Lung (tissue), 12 donors: ENCODE results near the gene GON7. TPM values are rescaled to one million over a fixed set of nuclear protein-coding genes. Genes with fewer than 3 reads are reported as not detected.

ENCODE experiments used
- ATAC-seq: fragments of 200-7000 bp; cut with Tn5 transposase; one replicate; pipeline ENCODE4 v1.9.1; 2020; ENCODE audit warnings: moderate number of reproducible peaks; ENCODE audit not compliant: insufficient read depth, low FRiP score
- DNase-seq, 3 donors: peaks; one replicate each; pipeline ENCODE4 v3.0.0-alpha.2; 2013 to 2017
- H3K27ac ChIP-seq, 2 donors: one replicate each; pipeline ENCODE4 v1.5.1; 2013; ENCODE audit warnings: mild to moderate bottlenecking in 2 of 2, moderate library complexity in 2 of 2, control low read depth in 1 of 2, inconsistent platforms in 1 of 2, low read depth in 1 of 2, low read length in 1 of 2
- H3K27me3 ChIP-seq, 3 donors: one replicate each; pipeline ENCODE4 v1.5.1; 2013; ENCODE audit warnings: low read length in 2 of 3; ENCODE audit not compliant: control insufficient read depth in 3 of 3, insufficient read depth in 3 of 3
- H3K36me3 ChIP-seq, 4 donors: one replicate each; pipeline ENCODE4 v1.5.1; 2013; ENCODE audit warnings: low read length in 4 of 4, mild to moderate bottlenecking in 1 of 4, moderate library complexity in 1 of 4; ENCODE audit not compliant: control insufficient read depth in 4 of 4, insufficient read depth in 4 of 4
- H3K4me1 ChIP-seq, 5 donors: one replicate each; pipeline ENCODE4 v1.5.1; 2013; ENCODE audit warnings: low read length in 5 of 5, mild to moderate bottlenecking in 2 of 5, moderate library complexity in 1 of 5; ENCODE audit not compliant: control insufficient read depth in 5 of 5, insufficient read depth in 5 of 5
- H3K4me3 ChIP-seq: one replicate; pipeline ENCODE4 v1.5.1; 2013; ENCODE audit warnings: mild to moderate bottlenecking, control low read depth, moderate library complexity
- H3K9ac ChIP-seq, 2 donors: one replicate each; pipeline ENCODE4 v1.5.1; 2013; ENCODE audit warnings: low read length in 2 of 2, control low read depth in 1 of 2; ENCODE audit not compliant: insufficient read depth in 1 of 2
- H3K9me3 ChIP-seq, 4 donors: one replicate each; pipeline ENCODE4 v1.5.1; 2013; ENCODE audit warnings: low read length in 3 of 4, mild to moderate bottlenecking in 1 of 4, moderate library complexity in 1 of 4; ENCODE audit not compliant: control insufficient read depth in 4 of 4, insufficient read depth in 3 of 4
- WGBS, 2 donors: extraction: QIAGEN DNeasy Blood & Tissue Kit; methylation state at CpG; one replicate each; pipeline ENCODE4 v1.1.7; 2013; 5-methylcytosine and 5-hydroxymethylcytosine counted together
- polyA plus RNA-seq, 2 donors: library from polyadenylated mRNA; stranded (reverse); fragments of 200-250 nt; gene quantifications; one replicate each; pipeline ENCODE4 v1.2.1, GENCODE V29; 2013
- total RNA-seq, 2 donors: library from RNA; depleted of rRNA in 1 of 2; stranded (reverse); fragments of >200 nt in 1 of 2; gene quantifications; one replicate each; pipeline ENCODE4 v1.2.1, GENCODE V29; 2014 to 2021
- TF ChIP-seq, protein P1 (sequence below): IDR thresholded peaks from 2 replicates; pipeline ENCODE4 v1.5.1; 2012; ENCODE audit warnings: mild to moderate bottlenecking; ENCODE audit errors: control extremely low read depth, extremely low read depth
- donor health status: control.
- donor health status: control.
- donor health status: Bipolar disorder and iron deficiency.
- donor health status: healthy.
- donor health status: DM: yes; HTN: yes; CAD: no.

The GON7 gene
- total and polyA plus RNA-seq, 4 donors, result 20.7 to 24.3 (median 21.7) TPM

DNA sequence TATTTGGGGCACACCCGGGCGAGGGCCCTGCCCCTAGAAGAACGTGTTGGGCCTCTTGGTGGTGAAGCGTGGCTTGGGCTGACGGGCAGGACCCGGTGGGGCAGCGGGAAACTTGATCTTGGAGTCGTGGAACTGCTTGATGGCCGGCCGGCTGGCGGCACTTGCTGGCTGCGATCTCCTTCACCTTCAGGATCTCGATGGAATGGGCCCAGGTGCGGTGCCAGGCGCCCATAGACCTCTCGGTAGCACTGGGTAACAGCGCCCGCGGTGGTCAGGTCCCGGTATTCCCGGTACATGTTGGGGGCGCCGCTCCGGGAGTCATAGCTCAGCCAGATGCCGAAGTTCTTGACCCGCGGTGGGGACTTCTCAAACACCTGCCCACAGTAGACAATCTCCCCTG lies 16.7 kb upstream of the GON7 start:
- H3K4me3 ChIP-seq, result no peak overlapping the region
- no peaks in the 10 kb centered on the region for H3K4me1 ChIP-seq
- WGBS, 2 donors, result 97 to 98% methylated on average over 27 of the region's 27 CpGs
- DNase-seq (no peak), ATAC-seq (no peak)
- no peak overlapping the region for H3K27ac ChIP-seq
- H3K27me3 ChIP-seq, result no peaks in the 10 kb centered on the region
- no peak overlapping the region for H3K9ac ChIP-seq
- H3K36me3 ChIP-seq, result peaks cover 15 to 37% (median 35%) of the 10 kb centered on the region in 4 donors
- no peaks in the 10 kb centered on the region for H3K9me3 ChIP-seq
- TF ChIP-seq, protein P1, sequence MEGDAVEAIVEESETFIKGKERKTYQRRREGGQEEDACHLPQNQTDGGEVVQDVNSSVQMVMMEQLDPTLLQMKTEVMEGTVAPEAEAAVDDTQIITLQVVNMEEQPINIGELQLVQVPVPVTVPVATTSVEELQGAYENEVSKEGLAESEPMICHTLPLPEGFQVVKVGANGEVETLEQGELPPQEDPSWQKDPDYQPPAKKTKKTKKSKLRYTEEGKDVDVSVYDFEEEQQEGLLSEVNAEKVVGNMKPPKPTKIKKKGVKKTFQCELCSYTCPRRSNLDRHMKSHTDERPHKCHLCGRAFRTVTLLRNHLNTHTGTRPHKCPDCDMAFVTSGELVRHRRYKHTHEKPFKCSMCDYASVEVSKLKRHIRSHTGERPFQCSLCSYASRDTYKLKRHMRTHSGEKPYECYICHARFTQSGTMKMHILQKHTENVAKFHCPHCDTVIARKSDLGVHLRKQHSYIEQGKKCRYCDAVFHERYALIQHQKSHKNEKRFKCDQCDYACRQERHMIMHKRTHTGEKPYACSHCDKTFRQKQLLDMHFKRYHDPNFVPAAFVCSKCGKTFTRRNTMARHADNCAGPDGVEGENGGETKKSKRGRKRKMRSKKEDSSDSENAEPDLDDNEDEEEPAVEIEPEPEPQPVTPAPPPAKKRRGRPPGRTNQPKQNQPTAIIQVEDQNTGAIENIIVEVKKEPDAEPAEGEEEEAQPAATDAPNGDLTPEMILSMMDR, result no peak

DNA sequence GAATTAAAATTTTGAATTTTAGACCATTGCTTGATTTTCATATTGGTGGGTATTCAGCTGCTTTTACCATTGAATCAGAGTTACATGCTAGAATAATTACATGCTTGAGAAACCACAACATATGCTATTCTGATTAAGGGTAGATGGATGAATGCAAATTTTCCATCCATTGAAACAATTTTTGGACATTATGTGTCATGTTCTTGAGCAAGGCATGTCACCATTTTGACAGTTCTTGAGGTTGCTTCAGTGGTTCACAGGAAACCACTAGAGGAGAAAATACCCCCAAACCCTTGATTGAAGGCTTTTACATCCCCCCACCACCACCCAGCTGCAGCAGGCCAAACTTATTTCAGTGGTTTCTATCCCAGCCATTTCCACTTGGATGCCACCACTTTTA lies 13.6 kb upstream of the GON7 start:
- TF ChIP-seq, protein P1, result no peak
- no peak for DNase-seq
- H3K4me1 ChIP-seq, result no peaks in the 10 kb centered on the region
- H3K36me3 ChIP-seq, result peaks cover 0 to 35% (median 28%) of the 10 kb centered on the region in 4 donors
- H3K9ac ChIP-seq, result no peak overlapping the region
- H3K27me3 ChIP-seq, result no peaks in the 10 kb centered on the region
- no peak overlapping the region for H3K4me3 ChIP-seq
- no peak overlapping the region for H3K27ac ChIP-seq
- no peak for ATAC-seq
- H3K9me3 ChIP-seq, result no peaks in the 10 kb centered on the region

GRCh38 chr14:93219103-93219726 lies 12.3 kb upstream of the GON7 start:
- Histone ChIP-seq H3K36me3 (peaks cover 0 to 41% (median 30%) of the 10 kb centered on the region in 4 donors), H3K4me3 (no peak overlapping the region), H3K9ac (no peak overlapping the region), H3K9me3 (no peaks in the 10 kb centered on the region), H3K27ac (no peak overlapping the region), H3K27me3 (no peaks in the 10 kb centered on the region), H3K4me1 (no peaks in the 10 kb centered on the region)
- ATAC-seq, result no peak
- TF ChIP-seq, protein P1, result peak; percentile 28
- 55 to 72% methylated on average over 3 of the region's 3 CpGs for WGBS, 2 donors
- DNase-seq, result peak; percentile 49 to 77 (median 55)

GRCh38 chr14:93214598-93214997 lies 7.7 kb upstream of the GON7 start:
- H3K4me1 ChIP-seq, result peaks cover 0 to 2% (median 0%) of the 10 kb centered on the region in 5 donors
- ATAC-seq (no peak), DNase-seq (no peak)
- no peak overlapping the region for H3K9ac ChIP-seq
- TF ChIP-seq, protein P1, result no peak
- H3K27me3 ChIP-seq, result no peaks in the 10 kb centered on the region
- WGBS, 2 donors, result 92 to 98% methylated on average over 2 of the region's 2 CpGs
- no peaks in the 10 kb centered on the region for H3K9me3 ChIP-seq
- H3K27ac ChIP-seq, result no peak overlapping the region
- H3K36me3 ChIP-seq, result peaks cover 0 to 43% (median 28%) of the 10 kb centered on the region in 4 donors
- H3K4me3 ChIP-seq, result no peak overlapping the region
